HFFc6 (cell line): ENCODE measurements around the gene BMP7. TPM values are rescaled to one million over a fixed set of nuclear protein-coding genes. Genes with fewer than 3 reads are reported as not detected.

ENCODE experiments used
- DNase-seq: peaks from one replicate; pipeline ENCODE4 v3.0.0-alpha.2; 2018
- H3K27ac Mint-ChIP-seq: 2 replicates; pipeline ENCODE4 v1.8.0; 2020; ENCODE audit warnings: mild to moderate bottlenecking, mixed read lengths
- H3K27me3 Mint-ChIP-seq: 2 replicates; pipeline ENCODE4 v1.8.0; 2021; ENCODE audit warnings: mild to moderate bottlenecking, moderate library complexity, mixed read lengths; ENCODE audit not compliant: insufficient read depth
- H3K36me3 Mint-ChIP-seq: 2 replicates; pipeline ENCODE4 v1.8.0; 2021; ENCODE audit warnings: low read depth, mixed read lengths
- H3K4me1 Mint-ChIP-seq: 2 replicates; pipeline ENCODE4 v1.8.0; 2020; ENCODE audit warnings: low read depth, mixed read lengths
- H3K4me3 Mint-ChIP-seq: 2 replicates; pipeline ENCODE4 v1.8.0; 2020; ENCODE audit warnings: mild to moderate bottlenecking, moderate library complexity, mixed read lengths
- H3K9me3 Mint-ChIP-seq: 2 replicates; pipeline ENCODE4 v1.8.0; 2020; ENCODE audit warnings: mild to moderate bottlenecking, mixed read lengths
- total RNA-seq, 6 experiments: library from RNA; stranded (reverse); fragmentation: NEBNext Ultra II Directional; extraction: Animal tissue kit (Norgen Biotek cat#: 25700); gene quantifications; 2 replicates in 1 of 6; 3 replicates in 5 of 6; pipeline ENCODE4 v1.2.3, GENCODE V29; 2021
- TF ChIP-seq, protein P1 (sequence below): fragments of 200-600 bp; sonication (generic); IDR thresholded peaks from 2 replicates; pipeline ENCODE4 v1.5.0; 2021; ENCODE audit warnings: antibody characterized with exemption, mild to moderate bottlenecking

Gene BMP7
- total RNA-seq, 6 experiments from 2014 or later, result not detected

GRCh38 chr20:57263801-57264792, 2.3 kb downstream of the BMP7 start:
- no peak overlapping the region for H3K4me3 Mint-ChIP-seq
- peaks cover 65% of the 10 kb centered on the region for H3K27me3 Mint-ChIP-seq

DNA sequence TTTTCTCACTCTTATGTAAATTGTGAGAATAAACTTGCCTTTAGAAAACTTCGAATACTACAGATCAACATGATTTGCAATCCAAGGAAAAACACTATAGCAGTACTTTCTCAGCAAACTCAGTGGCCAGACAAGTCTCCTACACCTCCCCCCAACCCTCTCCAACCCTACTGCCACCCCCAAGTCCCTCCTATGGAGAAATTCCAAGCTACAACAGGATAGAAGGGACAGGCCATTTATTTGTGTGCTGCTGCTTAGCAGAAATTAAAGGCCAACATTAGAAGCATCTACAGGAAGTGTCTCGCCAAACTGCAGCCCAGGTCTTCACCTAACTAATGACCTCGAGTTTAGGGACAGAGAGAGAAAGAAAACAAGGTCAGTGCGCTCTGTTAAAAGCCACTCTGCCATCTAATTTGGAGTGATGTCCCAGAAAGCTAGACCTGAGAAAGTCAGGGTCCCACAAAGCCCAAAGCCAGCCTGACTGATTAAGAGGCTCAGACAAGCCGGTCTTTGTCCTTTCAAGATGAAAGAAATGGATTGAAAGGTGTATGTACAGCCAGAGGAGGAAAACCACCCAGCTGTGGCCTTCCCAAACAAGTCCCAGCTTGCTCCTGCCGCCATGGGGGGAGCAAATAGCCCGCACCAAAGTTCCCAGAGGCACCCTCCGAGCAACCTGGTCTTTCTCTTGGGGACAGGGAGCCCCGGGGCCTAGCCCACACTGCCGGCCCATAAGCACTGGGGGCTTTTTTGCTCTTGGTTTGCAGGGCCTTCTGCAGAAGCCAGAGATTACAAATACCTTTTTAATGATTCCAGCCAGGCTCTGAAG, 3.4 kb downstream of the BMP7 start:
- Mint-ChIP-seq H3K4me3 (no peak overlapping the region), H3K27me3 (peaks cover 69% of the 10 kb centered on the region), H3K36me3 (no peaks in the 10 kb centered on the region), H3K27ac (no peak overlapping the region), H3K4me1 (no peaks in the 10 kb centered on the region), H3K9me3 (no peaks in the 10 kb centered on the region)
- TF ChIP-seq, protein P1, sequence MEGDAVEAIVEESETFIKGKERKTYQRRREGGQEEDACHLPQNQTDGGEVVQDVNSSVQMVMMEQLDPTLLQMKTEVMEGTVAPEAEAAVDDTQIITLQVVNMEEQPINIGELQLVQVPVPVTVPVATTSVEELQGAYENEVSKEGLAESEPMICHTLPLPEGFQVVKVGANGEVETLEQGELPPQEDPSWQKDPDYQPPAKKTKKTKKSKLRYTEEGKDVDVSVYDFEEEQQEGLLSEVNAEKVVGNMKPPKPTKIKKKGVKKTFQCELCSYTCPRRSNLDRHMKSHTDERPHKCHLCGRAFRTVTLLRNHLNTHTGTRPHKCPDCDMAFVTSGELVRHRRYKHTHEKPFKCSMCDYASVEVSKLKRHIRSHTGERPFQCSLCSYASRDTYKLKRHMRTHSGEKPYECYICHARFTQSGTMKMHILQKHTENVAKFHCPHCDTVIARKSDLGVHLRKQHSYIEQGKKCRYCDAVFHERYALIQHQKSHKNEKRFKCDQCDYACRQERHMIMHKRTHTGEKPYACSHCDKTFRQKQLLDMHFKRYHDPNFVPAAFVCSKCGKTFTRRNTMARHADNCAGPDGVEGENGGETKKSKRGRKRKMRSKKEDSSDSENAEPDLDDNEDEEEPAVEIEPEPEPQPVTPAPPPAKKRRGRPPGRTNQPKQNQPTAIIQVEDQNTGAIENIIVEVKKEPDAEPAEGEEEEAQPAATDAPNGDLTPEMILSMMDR, result no peak
- DNase-seq, result no peak

More at GRCh38 chr20:57263801-57264792, 2.3 kb downstream of the BMP7 start:
- Mint-ChIP-seq H3K27ac (no peak overlapping the region), H3K36me3 (no peaks in the 10 kb centered on the region), H3K9me3 (no peaks in the 10 kb centered on the region), H3K4me1 (no peaks in the 10 kb centered on the region)
- TF ChIP-seq, protein P1, result no peak
- DNase-seq, result no peak

DNA sequence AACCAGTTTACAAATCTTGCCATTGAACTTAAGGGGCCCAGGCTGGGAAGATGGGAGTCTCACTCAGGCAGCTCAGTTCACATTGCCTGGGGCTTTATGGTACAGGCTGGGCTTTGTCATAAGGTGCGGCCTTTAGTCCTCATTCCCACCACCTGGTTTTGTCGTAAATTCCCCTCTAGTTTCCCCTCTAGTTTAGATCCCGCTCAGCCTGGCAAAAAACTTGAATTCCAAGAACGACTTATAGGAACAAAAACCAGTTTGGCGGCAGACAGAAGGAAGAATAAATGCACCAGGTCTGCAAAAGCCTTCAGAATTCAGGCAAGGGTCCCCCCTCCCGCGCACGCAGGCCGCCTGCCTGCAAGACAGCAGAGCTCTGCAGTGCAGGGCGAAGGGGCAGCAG, 4.1 kb downstream of the BMP7 start:
- Mint-ChIP-seq H3K4me1 (no peaks in the 10 kb centered on the region), H3K27ac (no peak overlapping the region), H3K4me3 (no peak overlapping the region), H3K36me3 (no peaks in the 10 kb centered on the region), H3K9me3 (no peaks in the 10 kb centered on the region), H3K27me3 (peaks cover 66% of the 10 kb centered on the region)
- no peak for DNase-seq
- TF ChIP-seq, protein P1, result no peak

GRCh38 chr20:57261457-57262251, 4.8 kb downstream of the BMP7 start:
- Mint-ChIP-seq H3K27ac (no peak overlapping the region), H3K4me3 (no peak overlapping the region), H3K4me1 (no peaks in the 10 kb centered on the region), H3K9me3 (no peaks in the 10 kb centered on the region), H3K36me3 (no peaks in the 10 kb centered on the region), H3K27me3 (peaks cover 61% of the 10 kb centered on the region)
- TF ChIP-seq, protein P1, result no peak
- no peak for DNase-seq

DNA sequence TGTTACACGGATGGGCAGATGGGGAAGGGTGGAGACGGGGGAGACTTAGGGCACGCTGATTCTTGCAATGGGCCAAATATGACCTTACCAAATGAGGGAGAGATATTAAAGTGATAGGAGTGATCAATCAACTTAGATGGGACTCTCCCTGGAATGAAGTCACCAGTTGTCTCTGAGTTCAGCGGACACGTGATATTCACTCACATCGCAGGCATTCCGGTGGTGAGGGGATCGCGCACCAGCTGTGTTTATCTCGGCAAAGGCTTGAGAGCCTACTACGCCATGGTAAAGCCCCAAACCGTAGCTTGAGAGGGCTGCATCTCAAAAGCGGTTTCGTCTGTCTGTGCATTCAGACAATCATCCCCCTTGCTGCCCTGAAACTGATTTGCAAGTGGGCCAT, 5.5 kb downstream of the BMP7 start:
- Mint-ChIP-seq H3K4me1 (no peaks in the 10 kb centered on the region), H3K27me3 (peaks cover 61% of the 10 kb centered on the region), H3K27ac (no peak overlapping the region), H3K9me3 (no peaks in the 10 kb centered on the region), H3K4me3 (no peak overlapping the region), H3K36me3 (no peaks in the 10 kb centered on the region)
- DNase-seq, result no peak
- TF ChIP-seq, protein P1, result no peak
